Colonic mucosa (tissue), 4 donors: ENCODE data around the gene CRAMP1. TPM values are rescaled to one million over a fixed set of nuclear protein-coding genes. Genes with fewer than 3 reads are reported as not detected.

Source experiments
- DNase-seq: peaks from one replicate; pipeline ENCODE4 v3.0.0-alpha.2; 2020
- H3K27ac ChIP-seq: fragments of 200-600 bp; one replicate; pipeline ENCODE4 v1.8.0; 2021
- H3K27me3 ChIP-seq: fragments of 200-600 bp; one replicate; pipeline ENCODE4 v1.8.0; 2021
- H3K36me3 ChIP-seq: fragments of 200-600 bp; one replicate; pipeline ENCODE4 v1.8.0; 2021
- H3K4me1 ChIP-seq: fragments of 200-600 bp; one replicate; pipeline ENCODE4 v1.8.0; 2021; ENCODE audit warnings: mild to moderate bottlenecking
- H3K4me3 ChIP-seq: fragments of 200-600 bp; one replicate; pipeline ENCODE4 v1.8.0; 2021
- H3K9ac ChIP-seq, 2 donors: one replicate each; pipeline ENCODE4 v1.7.0; 2013; ENCODE audit warnings: control low read depth in 2 of 2, low read depth in 2 of 2, low read length in 2 of 2
- H3K9me3 ChIP-seq: fragments of 200-600 bp; one replicate; pipeline ENCODE4 v1.8.0; 2021
- intact Hi-C: fragments of 100-400 bp; cut with DNase I; formaldehyde crosslinking; loops from one replicate; pipeline ENCODE4 v1.14.1; 2022
- total RNA-seq, 2 donors: library from RNA; stranded (reverse); fragmentation: NEBNext Ultra II Directional in 1 of 2; extraction: Animal tissue kit (Norgen Biotek cat#: 25700) in 1 of 2; gene quantifications; one replicate each; pipeline ENCODE4 v1.2.1, GENCODE V29; 2021
- TF ChIP-seq, protein P1 (sequence below): fragments of 200-600 bp; IDR thresholded peaks from one replicate; pipeline ENCODE4 v1.8.0; 2022; ENCODE audit warnings: antibody characterized with exemption, mild to moderate bottlenecking
- donor health status: healthy.
- donor health status: DM: no; HTN: no; CAD: no.
- donor health status: DM: no; HTN: no; CAD: no.

The CRAMP1 gene
- total RNA-seq, 2 donors from 2014 or later, result 13.6 to 17.1 TPM

DNA sequence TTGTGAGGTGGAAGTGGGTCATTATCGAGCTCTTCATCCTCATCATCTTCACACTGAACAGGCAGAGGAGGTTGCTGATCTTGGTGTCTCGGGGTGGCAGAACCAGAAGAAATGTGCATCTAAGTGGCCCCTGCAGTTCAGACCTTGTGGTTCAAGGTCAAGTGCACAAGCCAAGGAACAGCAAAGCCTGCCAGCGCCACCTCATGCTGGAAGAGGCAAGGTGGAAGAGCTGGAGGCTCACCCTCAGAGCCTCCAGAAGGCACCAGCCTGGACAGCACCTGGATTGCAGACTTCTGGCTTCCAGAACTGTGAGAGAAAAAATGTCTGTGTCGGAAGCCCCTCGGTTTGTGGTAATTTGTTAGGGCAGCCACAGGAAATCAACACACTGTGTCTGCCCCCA, 32.9 kb upstream of the CRAMP1 start:
- TF ChIP-seq, protein P1, sequence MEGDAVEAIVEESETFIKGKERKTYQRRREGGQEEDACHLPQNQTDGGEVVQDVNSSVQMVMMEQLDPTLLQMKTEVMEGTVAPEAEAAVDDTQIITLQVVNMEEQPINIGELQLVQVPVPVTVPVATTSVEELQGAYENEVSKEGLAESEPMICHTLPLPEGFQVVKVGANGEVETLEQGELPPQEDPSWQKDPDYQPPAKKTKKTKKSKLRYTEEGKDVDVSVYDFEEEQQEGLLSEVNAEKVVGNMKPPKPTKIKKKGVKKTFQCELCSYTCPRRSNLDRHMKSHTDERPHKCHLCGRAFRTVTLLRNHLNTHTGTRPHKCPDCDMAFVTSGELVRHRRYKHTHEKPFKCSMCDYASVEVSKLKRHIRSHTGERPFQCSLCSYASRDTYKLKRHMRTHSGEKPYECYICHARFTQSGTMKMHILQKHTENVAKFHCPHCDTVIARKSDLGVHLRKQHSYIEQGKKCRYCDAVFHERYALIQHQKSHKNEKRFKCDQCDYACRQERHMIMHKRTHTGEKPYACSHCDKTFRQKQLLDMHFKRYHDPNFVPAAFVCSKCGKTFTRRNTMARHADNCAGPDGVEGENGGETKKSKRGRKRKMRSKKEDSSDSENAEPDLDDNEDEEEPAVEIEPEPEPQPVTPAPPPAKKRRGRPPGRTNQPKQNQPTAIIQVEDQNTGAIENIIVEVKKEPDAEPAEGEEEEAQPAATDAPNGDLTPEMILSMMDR, result no peak
- no peak overlapping the region for H3K4me3 ChIP-seq
- no peak overlapping the region for H3K27ac ChIP-seq
- no peak for DNase-seq
- no peaks in the 10 kb centered on the region for H3K27me3 ChIP-seq
- H3K36me3 ChIP-seq, result no peaks in the 10 kb centered on the region
- H3K4me1 ChIP-seq, result no peaks in the 10 kb centered on the region
- intact Hi-C loops, result no loop called here
- no peaks in the 10 kb centered on the region for H3K9me3 ChIP-seq
- no peak overlapping the region for H3K9ac ChIP-seq

- no peak overlapping the region for H3K9ac ChIP-seq
- no peaks in the 10 kb centered on the region for H3K4me1 ChIP-seq
- H3K9me3 ChIP-seq, result no peaks in the 10 kb centered on the region
- intact Hi-C loops, result no loop called here
- TF ChIP-seq, protein P1, result no peak
- peak; percentile 56 for DNase-seq
- H3K4me3 ChIP-seq, result no peak overlapping the region
- H3K27me3 ChIP-seq, result no peaks in the 10 kb centered on the region
- no peaks in the 10 kb centered on the region for H3K36me3 ChIP-seq
- H3K27ac ChIP-seq, result peak overlapping the region; percentile 13
Measured at GRCh38 chr16:1580256-1580655, 31.9 kb upstream of the CRAMP1 start.

- peak; percentile 64 for DNase-seq
- intact Hi-C loops, result no loop called here
- Histone ChIP-seq H3K27me3 (no peaks in the 10 kb centered on the region), H3K36me3 (no peaks in the 10 kb centered on the region), H3K4me1 (no peaks in the 10 kb centered on the region), H3K9me3 (no peaks in the 10 kb centered on the region), H3K9ac (no peak overlapping the region), H3K27ac (peak overlapping the region; percentile 13), H3K4me3 (no peak overlapping the region)
- TF ChIP-seq, protein P1, result no peak
Measured at GRCh38 chr16:1580956-1581355, 31.2 kb upstream of the CRAMP1 start.

GRCh38 chr16:1581804-1582203, 30.4 kb upstream of the CRAMP1 start:
- intact Hi-C loops, result no loop called here
- no peaks in the 10 kb centered on the region for H3K27me3 ChIP-seq
- H3K9me3 ChIP-seq, result no peaks in the 10 kb centered on the region
- TF ChIP-seq, protein P1, result no peak
- H3K27ac ChIP-seq, result no peak overlapping the region
- no peak overlapping the region for H3K9ac ChIP-seq
- H3K4me3 ChIP-seq, result no peak overlapping the region
- no peak for DNase-seq
- no peaks in the 10 kb centered on the region for H3K36me3 ChIP-seq
- H3K4me1 ChIP-seq, result no peaks in the 10 kb centered on the region

DNA sequence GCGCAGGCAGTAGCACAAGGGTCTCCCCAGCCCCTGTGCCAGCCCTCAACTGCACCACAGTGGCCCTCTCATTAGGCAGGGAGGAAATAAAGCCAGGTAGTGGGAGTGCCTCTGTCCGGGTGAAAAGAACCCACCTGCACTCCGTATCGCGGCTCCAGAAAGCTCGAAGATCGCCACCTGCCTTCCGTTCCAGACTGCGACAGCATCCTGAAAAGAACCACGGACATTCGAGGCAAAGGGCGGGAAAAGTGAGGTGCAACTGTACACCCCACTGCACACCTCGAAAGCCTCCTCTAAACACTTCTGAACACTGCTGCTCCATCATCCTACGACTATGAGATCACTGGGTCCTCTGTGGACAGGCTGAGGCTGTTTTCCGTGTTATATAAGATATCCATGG, 29.0 kb upstream of the CRAMP1 start:
- intact Hi-C loops, result no loop called here
- no peak overlapping the region for H3K9ac ChIP-seq
- no peak for DNase-seq
- H3K27me3 ChIP-seq, result no peaks in the 10 kb centered on the region
- H3K4me3 ChIP-seq, result no peak overlapping the region
- no peaks in the 10 kb centered on the region for H3K9me3 ChIP-seq
- H3K4me1 ChIP-seq, result no peaks in the 10 kb centered on the region
- TF ChIP-seq, protein P1, result no peak
- no peak overlapping the region for H3K27ac ChIP-seq
- no peaks in the 10 kb centered on the region for H3K36me3 ChIP-seq
